Rectal smooth muscle tissue (tissue), 1 donor: ENCODE data around the gene P2RX2.

ENCODE experiments used
- H3K27ac ChIP-seq: one replicate; pipeline ENCODE4 v1.7.0; 2013; ENCODE audit warnings: low read depth, low read length, inconsistent platforms
- H3K27me3 ChIP-seq: one replicate; pipeline ENCODE4 v1.7.0; 2013; ENCODE audit warnings: low read length; ENCODE audit not compliant: control insufficient read depth, insufficient read depth
- H3K36me3 ChIP-seq: one replicate; pipeline ENCODE4 v1.7.0; 2013; ENCODE audit warnings: low read length; ENCODE audit not compliant: control insufficient read depth, insufficient read depth
- H3K4me1 ChIP-seq: one replicate; pipeline ENCODE4 v1.7.0; 2013; ENCODE audit warnings: low read length; ENCODE audit not compliant: control insufficient read depth, insufficient read depth
- H3K4me3 ChIP-seq: one replicate; pipeline ENCODE4 v1.7.0; 2013; ENCODE audit warnings: low read length
- H3K9ac ChIP-seq: one replicate; pipeline ENCODE4 v1.7.0; 2013; ENCODE audit warnings: low read length

P2RX2 gene

GRCh38 chr12:132641811-132642650 lies 23.5 kb downstream of the P2RX2 start:
- Histone ChIP-seq H3K9ac (no peak overlapping the region), H3K36me3 (peaks cover 20% of the 10 kb centered on the region), H3K4me1 (no peaks in the 10 kb centered on the region), H3K27ac (no peak overlapping the region), H3K4me3 (no peak overlapping the region), H3K27me3 (no peaks in the 10 kb centered on the region)

GRCh38 chr12:132642846-132643835 lies 24.6 kb downstream of the P2RX2 start:
- H3K4me1 ChIP-seq: no peaks in the 10 kb centered on the region
- H3K4me3 ChIP-seq: no peak overlapping the region
- H3K36me3 ChIP-seq: peaks cover 15% of the 10 kb centered on the region
- no peak overlapping the region for H3K27ac ChIP-seq
- H3K27me3 ChIP-seq: no peaks in the 10 kb centered on the region
- H3K9ac ChIP-seq: no peak overlapping the region

- H3K4me1 ChIP-seq: no peaks in the 10 kb centered on the region
- no peak overlapping the region for H3K4me3 ChIP-seq
- no peak overlapping the region for H3K27ac ChIP-seq
- H3K9ac ChIP-seq: no peak overlapping the region
- peaks cover 13% of the 10 kb centered on the region for H3K36me3 ChIP-seq
- no peaks in the 10 kb centered on the region for H3K27me3 ChIP-seq
Measured at GRCh38 chr12:132646850-132647249, 28.3 kb downstream of the P2RX2 start.

- H3K36me3 ChIP-seq: peaks cover 14% of the 10 kb centered on the region
- H3K4me1 ChIP-seq: no peaks in the 10 kb centered on the region
- no peak overlapping the region for H3K27ac ChIP-seq
Measured at GRCh38 chr12:132647858-132648257, 29.3 kb downstream of the P2RX2 start.

GRCh38 chr12:132648616-132649225 lies 30.1 kb downstream of the P2RX2 start:
- H3K36me3 ChIP-seq: peaks cover 18% of the 10 kb centered on the region
- no peak overlapping the region for H3K27ac ChIP-seq
- H3K9ac ChIP-seq: no peak overlapping the region
- no peaks in the 10 kb centered on the region for H3K4me1 ChIP-seq
- H3K27me3 ChIP-seq: no peaks in the 10 kb centered on the region
- H3K4me3 ChIP-seq: no peak overlapping the region

More at GRCh38 chr12:132647858-132648257, 29.3 kb downstream of the P2RX2 start:
- H3K4me3 ChIP-seq: no peak overlapping the region
- no peak overlapping the region for H3K9ac ChIP-seq
- no peaks in the 10 kb centered on the region for H3K27me3 ChIP-seq

- no peaks in the 10 kb centered on the region for H3K4me1 ChIP-seq
- H3K27me3 ChIP-seq: no peaks in the 10 kb centered on the region
- H3K27ac ChIP-seq: no peak overlapping the region
- no peak overlapping the region for H3K4me3 ChIP-seq
- H3K9ac ChIP-seq: no peak overlapping the region
- H3K36me3 ChIP-seq: peaks cover 18% of the 10 kb centered on the region
Measured at GRCh38 chr12:132649226-132649945, 30.8 kb downstream of the P2RX2 start.

- Histone ChIP-seq H3K9ac (no peak overlapping the region), H3K36me3 (peaks cover 18% of the 10 kb centered on the region), H3K27ac (no peak overlapping the region), H3K27me3 (no peaks in the 10 kb centered on the region), H3K4me3 (no peak overlapping the region), H3K4me1 (no peaks in the 10 kb centered on the region)
Measured at GRCh38 chr12:132651444-132652100, 33.0 kb downstream of the P2RX2 start.

GRCh38 chr12:132653567-132654290 lies 35.2 kb downstream of the P2RX2 start:
- H3K27me3 ChIP-seq: no peaks in the 10 kb centered on the region
- H3K27ac ChIP-seq: no peak overlapping the region
- peaks cover 29% of the 10 kb centered on the region for H3K36me3 ChIP-seq
- H3K9ac ChIP-seq: no peak overlapping the region
- no peaks in the 10 kb centered on the region for H3K4me1 ChIP-seq
- H3K4me3 ChIP-seq: no peak overlapping the region

- Histone ChIP-seq H3K9ac (no peak overlapping the region), H3K36me3 (peaks cover 37% of the 10 kb centered on the region), H3K4me1 (no peaks in the 10 kb centered on the region), H3K4me3 (no peak overlapping the region), H3K27ac (no peak overlapping the region), H3K27me3 (no peaks in the 10 kb centered on the region)
Measured at GRCh38 chr12:132657004-132657727, 38.6 kb downstream of the P2RX2 start.

GRCh38 chr12:132658149-132658894 lies 39.7 kb downstream of the P2RX2 start:
- no peaks in the 10 kb centered on the region for H3K4me1 ChIP-seq
- no peak overlapping the region for H3K9ac ChIP-seq
- no peak overlapping the region for H3K4me3 ChIP-seq
- H3K27ac ChIP-seq: no peak overlapping the region
- no peaks in the 10 kb centered on the region for H3K27me3 ChIP-seq
- peaks cover 31% of the 10 kb centered on the region for H3K36me3 ChIP-seq
